Spleen (tissue), 7 donors: ENCODE data around the gene LMF2.
A peak's percentile ranks its signal among the peaks of the same experiment; 100 is the strongest.

ENCODE experiments used
- CTCF ChIP-seq, 11 experiments: fragments of 200-600 bp in 7 of 11; fragments of 450-650 bp in 4 of 11; sonication (generic) in 4 of 11; IDR thresholded peaks in 8 of 11; conservative IDR thresholded peaks in 3 of 11; 1 replicate in 7 of 11; 2 replicates in 4 of 11; pipeline versions ENCODE4 v1.4.0 to v1.8.0; 2016 to 2021; ENCODE audit warnings: antibody characterized with exemption in 11 of 11, inconsistent platforms in 4 of 11, mild to moderate bottlenecking in 1 of 11
- POLR2A ChIP-seq, 3 donors: fragments of 450-650 bp; IDR thresholded peaks; one replicate each; pipeline ENCODE4 v1.5.1; 2017; ENCODE audit warnings: antibody characterized with exemption in 3 of 3, mild to moderate bottlenecking in 1 of 3
- POLR2AphosphoS5 ChIP-seq, 3 donors: sonication (generic); formaldehyde crosslinking; IDR thresholded peaks; one replicate each; pipeline ENCODE4 v1.5.1; 2017; ENCODE audit warnings: antibody characterized with exemption in 3 of 3
- donor health status: DM: no; HTN: no; CAD: no; lungs with moderate emphysema.
- donor health status: DM: no; HTN: no; CAD: no.
- donor health status: DM: no; HTN: no; CAD: no.

- TF ChIP-seq CTCF (IDR thresholded peaks at IDR 0.05 in 8 of 11, conservative IDR thresholded peaks at IDR 0.05 in 3 of 11): no peak
- no peak for TF ChIP-seq POLR2A (IDR thresholded peaks at IDR 0.05)
- TF ChIP-seq POLR2AphosphoS5 (IDR thresholded peaks at IDR 0.05): peak in 1 of 3 donors; percentile 13
Measured at GRCh38 chr22:50535113-50535512, 27.6 kb upstream of the LMF2 start.
